Stimulated activated CD8-positive, alpha-beta memory T cell treated with anti-CD3 and anti-CD28 coated beads, Interleukin-4, amount 100 ng/mL, for 4 hours (primary cell): ENCODE measurements around the gene TMEM178B.
"Not testable (repeated sequence)": the region's sequence is repeated elsewhere in the genome, so short reads cannot be mapped to it uniquely, and the experiment has no call there.

Source experiments
- DNase-seq, 2 donors: peaks; one replicate each; pipeline ENCODE4 v3.0.0-alpha.2; 2020; ENCODE audit warnings: low read depth in 2 of 2, low spot score in 1 of 2

The TMEM178B gene

DNA sequence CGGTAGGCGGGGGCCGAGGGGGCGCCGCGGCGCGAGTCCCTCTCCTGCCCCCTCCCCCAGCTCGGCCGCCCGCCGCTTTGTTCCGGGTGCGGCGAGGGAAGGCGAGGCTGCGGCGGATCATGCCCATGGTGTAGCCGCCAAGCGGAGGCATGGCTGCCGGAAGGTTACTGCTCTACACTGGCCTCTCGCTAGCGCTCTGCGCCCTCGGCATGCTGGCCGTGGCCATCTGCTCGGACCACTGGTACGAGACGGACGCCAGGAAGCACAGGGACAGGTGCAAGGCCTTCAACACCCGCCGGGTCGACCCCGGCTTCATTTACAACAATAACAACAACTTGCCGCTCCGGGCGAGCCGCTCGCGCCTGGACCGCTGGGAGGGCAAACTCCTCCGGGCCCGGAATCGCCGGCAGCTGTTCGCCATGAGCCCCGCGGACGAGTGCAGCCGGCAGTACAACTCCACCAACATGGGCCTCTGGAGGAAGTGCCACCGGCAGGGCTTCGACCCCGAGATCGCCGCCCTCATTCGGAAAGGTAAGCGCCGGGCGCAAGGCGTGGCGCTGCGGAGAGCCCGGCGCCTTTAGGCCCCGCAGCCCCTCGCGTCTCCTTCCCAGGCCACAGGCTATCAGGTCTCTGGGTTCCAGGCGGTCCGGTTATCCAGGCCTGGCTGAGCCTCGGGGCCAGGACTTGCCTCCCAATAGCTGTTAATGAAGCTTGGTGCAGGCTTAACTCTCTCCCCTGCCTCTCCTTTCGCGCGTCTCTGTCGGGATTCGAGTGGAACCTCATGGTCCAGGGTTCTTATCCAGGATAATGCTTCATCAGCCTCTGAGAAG is 513 bp downstream of the TMEM178B start:
- no peak for DNase-seq

DNA sequence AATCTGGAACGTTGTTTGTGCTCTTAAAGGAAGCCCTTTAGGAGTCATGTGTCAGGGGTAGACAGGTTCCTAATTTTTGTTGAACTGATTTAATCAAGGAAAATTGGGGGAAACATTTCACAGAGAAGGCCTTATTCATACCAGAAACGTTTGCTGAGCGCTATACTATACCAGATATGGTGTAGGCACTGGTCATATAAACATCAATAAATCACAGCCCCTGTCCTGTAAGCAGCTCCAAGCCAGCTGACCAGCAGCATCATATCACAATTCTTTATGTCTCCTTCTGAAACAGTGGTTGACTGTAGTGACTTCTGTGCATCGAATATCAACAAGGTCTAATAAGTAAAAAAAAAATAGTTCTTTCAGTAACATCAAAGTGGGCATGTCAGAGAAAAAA is 1.1 kb downstream of the TMEM178B start:
- DNase-seq: no peak

GRCh38 chr7:141076377-141076776 is 2.5 kb downstream of the TMEM178B start:
- DNase-seq: no peak

GRCh38 chr7:141079219-141079618 is 5.4 kb downstream of the TMEM178B start:
- DNase-seq: no peak

DNA sequence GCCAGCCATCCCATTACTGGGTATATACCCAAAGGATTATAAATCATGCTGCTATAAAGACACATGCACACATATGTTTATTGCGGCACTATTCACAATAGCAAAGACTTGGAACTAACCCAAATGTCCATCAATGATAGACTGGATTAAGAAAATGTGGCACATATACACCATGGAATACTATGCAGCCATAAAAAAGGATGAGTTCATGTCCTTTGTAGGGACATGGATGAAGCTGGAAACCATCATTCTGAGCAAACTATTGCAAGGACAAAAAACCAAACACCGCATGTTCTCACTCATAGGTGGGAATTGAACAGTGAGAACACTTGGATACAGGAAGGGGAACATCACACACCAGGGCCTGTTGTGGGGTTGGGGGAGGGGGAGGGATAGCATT is 15.6 kb downstream of the TMEM178B start:
- DNase-seq: not testable (repeated sequence)

- DNase-seq: no peak
Measured at GRCh38 chr7:141094336-141095070, 20.6 kb downstream of the TMEM178B start.

DNA sequence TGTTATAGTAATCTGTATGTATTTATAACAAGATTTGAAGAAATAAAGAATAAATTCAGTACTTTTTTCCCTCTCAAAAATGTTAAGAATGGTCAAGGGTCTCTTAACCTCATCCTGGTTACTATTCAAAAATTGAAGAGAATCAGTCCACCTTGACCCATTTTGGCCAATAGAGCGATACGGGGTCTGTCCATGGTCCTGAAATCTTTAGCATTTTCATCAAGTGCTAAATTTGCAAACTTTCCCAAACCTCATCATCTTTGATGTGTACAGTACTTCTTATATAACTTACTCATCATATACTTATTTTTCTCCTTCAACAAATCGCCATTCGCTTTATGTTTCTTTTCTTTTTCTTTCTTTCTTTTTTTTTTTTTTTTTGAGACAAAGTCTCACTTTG is 23.6 kb downstream of the TMEM178B start:
- no peak for DNase-seq

GRCh38 chr7:141102436-141102835 is 28.6 kb downstream of the TMEM178B start:
- DNase-seq: no peak

DNA sequence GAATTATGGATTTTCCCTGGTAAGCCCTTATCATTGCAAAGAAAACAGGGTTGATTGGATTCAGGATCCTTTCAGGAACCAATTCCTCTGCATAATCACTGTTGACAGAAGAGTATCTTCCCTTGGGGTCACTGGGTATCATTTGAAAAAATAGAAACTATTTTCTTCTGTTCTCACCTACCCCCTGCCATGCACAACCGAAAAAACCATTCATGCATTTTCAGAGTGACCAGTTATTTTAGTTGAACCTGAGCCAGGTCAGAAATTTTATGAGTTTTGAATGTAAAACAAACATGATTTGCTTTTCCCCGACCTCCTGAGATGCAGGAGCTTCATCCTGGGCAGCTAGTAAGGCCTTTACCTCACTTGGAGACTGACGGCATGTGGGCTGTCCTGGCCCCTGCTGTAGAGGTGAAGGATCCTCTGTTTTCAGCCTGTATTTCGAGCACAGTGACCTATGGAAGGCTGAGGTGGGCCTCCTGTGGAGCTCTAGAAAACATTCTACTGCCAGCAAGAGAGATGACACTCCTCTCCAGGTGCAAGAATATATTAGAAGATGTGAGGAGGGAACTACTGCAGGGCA is 30.1 kb downstream of the TMEM178B start:
- DNase-seq: no peak

- DNase-seq: no peak
Measured at GRCh38 chr7:141113131-141113530, 39.3 kb downstream of the TMEM178B start.

DNA sequence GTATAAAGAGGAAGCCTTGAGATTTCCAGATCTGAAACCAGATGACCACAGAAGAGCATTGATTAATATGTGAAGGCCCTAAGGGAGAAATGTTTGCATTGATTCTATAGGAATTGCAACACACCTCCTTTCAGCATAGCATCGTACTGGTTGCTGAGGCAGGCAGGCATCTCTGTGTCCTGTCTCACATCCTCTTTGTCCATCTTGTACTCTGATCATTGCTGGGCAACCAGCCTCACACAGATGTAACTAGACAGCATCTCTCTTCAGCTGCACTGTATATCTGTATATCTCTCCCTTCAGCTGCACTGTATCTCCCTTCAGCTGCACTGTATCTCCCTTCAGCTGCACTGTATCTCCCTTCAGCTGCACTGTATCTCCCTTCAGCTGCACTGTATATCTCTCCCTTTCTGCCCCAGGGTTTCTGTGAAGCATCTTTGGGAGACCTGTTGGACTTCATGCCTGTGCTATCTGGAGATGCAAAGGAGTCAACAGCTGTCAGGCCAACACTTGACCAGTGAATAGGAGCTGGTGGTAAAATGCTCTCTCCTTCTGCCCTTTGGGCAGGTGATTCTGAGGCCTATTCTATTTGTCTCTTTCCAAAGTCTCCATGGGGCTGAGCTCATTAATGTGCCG is 40.3 kb downstream of the TMEM178B start:
- DNase-seq: no peak

DNA sequence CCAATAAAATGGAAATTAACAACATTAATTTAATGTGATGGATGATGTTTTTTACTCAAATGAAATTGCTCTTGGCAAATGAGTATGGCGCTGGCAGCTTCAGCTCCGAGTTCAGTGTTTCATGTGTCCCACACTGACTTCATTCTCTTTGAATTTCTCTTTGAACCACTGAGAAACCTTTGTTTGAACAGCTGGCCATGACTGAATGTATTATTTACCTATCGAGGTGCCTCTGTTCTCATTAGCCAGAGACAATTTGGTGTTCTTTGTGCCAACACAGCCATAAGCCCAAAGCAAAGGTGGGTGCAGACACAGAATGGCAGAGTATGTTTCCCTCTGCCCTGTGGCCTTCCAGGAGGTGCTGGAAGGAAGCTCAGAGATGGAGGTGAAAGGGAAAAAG is 42.1 kb downstream of the TMEM178B start:
- no peak for DNase-seq

- DNase-seq: not testable (repeated sequence)
Measured at GRCh38 chr7:141116661-141117060, 42.8 kb downstream of the TMEM178B start.

DNA sequence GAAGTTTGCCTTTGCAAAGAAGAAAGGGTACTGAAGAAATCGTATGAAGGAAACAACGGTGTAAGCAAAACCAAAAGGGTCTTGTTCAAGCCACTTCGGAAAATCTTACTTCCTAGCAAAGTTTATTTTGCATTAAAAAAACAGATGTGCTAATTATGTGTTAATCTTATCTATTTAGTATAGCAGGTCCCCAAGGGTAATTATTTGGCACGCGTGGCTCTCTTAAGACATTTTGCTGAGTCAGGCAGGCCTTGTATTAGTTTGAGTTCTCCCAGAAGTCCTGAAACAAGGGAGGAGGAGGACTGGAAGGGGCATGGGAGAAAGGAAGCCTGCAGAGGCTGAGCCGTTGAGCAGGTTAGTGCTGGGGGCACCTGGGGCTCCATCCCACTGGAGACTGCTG is 44.9 kb downstream of the TMEM178B start:
- no peak for DNase-seq

GRCh38 chr7:141119187-141119586 is 45.3 kb downstream of the TMEM178B start:
- no peak for DNase-seq

- no peak for DNase-seq
Measured at GRCh38 chr7:141122736-141123135, 48.9 kb downstream of the TMEM178B start.

GRCh38 chr7:141123522-141123921 is 49.7 kb downstream of the TMEM178B start:
- DNase-seq: no peak

DNA sequence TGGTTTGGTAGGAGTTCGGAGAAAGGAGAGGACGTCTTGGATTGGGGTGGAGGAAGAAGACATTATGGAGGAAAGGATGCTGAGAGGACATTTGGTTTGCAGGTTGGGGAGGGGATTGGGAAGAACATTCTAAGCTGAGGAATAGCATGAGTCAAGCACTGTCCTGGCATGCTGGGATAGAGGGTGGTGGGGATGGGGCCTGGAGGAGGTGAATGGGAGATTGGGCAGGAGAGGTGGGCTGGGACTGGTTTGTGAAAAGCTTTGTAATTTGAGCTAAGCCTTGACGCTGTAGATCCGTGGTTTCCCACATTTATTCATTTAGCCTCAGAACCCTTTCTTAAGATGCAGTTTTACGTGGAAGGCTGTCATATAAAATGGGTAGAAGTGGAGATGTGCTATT is 52.2 kb downstream of the TMEM178B start:
- DNase-seq: no peak

DNA sequence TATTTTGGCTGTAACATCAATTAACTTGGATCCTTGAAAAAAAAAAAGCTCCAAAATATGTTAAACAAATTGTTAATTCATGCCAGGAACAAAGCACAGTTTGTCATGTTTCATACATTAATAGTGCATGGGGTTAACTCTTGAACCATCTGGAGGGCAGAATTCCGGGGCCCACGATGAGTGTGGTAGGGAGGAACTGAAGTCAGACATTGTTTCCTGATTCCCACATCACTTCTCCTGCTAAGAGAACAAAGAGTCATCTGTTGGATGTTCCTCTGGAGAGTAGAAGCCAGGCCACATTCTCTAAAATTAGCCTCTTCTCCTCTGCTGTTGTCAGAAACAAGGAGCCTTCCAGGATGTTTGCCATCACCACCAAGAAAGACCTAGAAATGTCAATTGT is 54.6 kb downstream of the TMEM178B start:
- DNase-seq: no peak

- DNase-seq: no peak
Measured at GRCh38 chr7:141128931-141129330, 55.1 kb downstream of the TMEM178B start.

DNA sequence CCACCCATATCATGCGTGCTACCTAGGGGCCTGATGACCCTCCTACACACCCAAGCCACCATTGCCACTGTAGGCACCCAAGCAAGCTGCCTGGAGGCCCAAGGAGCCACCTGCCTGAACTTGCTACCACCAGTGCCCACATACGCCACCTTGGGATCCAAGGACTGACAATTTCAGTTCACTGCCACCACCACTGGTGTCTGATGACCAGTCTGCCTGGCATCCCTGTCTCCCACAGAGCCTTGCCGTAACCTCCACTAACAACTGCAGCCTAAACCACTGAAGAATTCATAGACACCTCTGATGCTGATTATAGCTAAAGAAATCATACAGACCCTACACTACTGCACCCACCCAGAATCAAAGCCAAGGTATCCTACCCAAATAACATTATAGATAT is 58.8 kb downstream of the TMEM178B start:
- no peak for DNase-seq

- DNase-seq: no peak
Measured at GRCh38 chr7:141133646-141134045, 59.8 kb downstream of the TMEM178B start.
